ENCODE measurements around the gene KIR2DL1. TPM values are rescaled to one million over a fixed set of nuclear protein-coding genes. Genes with fewer than 3 reads are reported as not detected.
"Not testable (repeated sequence)": the region's sequence is repeated elsewhere in the genome, so short reads cannot be mapped to it uniquely, and the experiment has no call there.

The KIR2DL1 gene
- total and polyA plus RNA-seq, 2 donors (not counting 1 experiment from before 2014, with no cell fraction given): not detected

- H4K20me1 ChIP-seq (ENCODE audit: control insufficient read depth, extremely low read depth, insufficient read depth, low read length); H2AFZ ChIP-seq (ENCODE audit: low read length); H3K4me3 ChIP-seq (replicated peaks in 1 of 4; ENCODE audit: control extremely low read depth in 1 of 4, insufficient read depth in 1 of 4, low read depth in 3 of 4, low read length in 4 of 4); H3K27me3 ChIP-seq (ENCODE audit: control insufficient read depth, insufficient read depth, low read length); H3K4me2 ChIP-seq (ENCODE audit: extremely low read depth, insufficient read depth, low read length); H3K9ac ChIP-seq (ENCODE audit: insufficient read depth, low read length); DNase-seq (ENCODE audit: low read depth in 2 of 2); H3K36me3 ChIP-seq (ENCODE audit: control insufficient read depth, insufficient read depth, low read length); H3K4me1 ChIP-seq (ENCODE audit: control insufficient read depth, extremely low read depth, insufficient read depth, low read length); H3K27ac ChIP-seq (ENCODE audit: insufficient read depth, low read length); H3K79me2 ChIP-seq (ENCODE audit: control insufficient read depth, insufficient read depth, low read length); H3K9me3 ChIP-seq (ENCODE audit: control insufficient read depth, insufficient read depth, low read depth, low read length): not testable (repeated sequence)
Measured at GRCh38 chr19:54750276-54750675, 19.3 kb upstream of the KIR2DL1 start.

- H2AFZ ChIP-seq (ENCODE audit: low read length); H3K4me2 ChIP-seq (ENCODE audit: extremely low read depth, insufficient read depth, low read length); H3K9ac ChIP-seq (ENCODE audit: insufficient read depth, low read length); H3K36me3 ChIP-seq (ENCODE audit: control insufficient read depth, insufficient read depth, low read length); H3K79me2 ChIP-seq (ENCODE audit: control insufficient read depth, insufficient read depth, low read length); H3K4me3 ChIP-seq (replicated peaks in 1 of 4; ENCODE audit: control extremely low read depth in 1 of 4, insufficient read depth in 1 of 4, low read depth in 3 of 4, low read length in 4 of 4); H3K9me3 ChIP-seq (ENCODE audit: control insufficient read depth, insufficient read depth, low read depth, low read length); H3K27ac ChIP-seq (ENCODE audit: insufficient read depth, low read length); H4K20me1 ChIP-seq (ENCODE audit: control insufficient read depth, extremely low read depth, insufficient read depth, low read length); DNase-seq (ENCODE audit: low read depth in 2 of 2); H3K27me3 ChIP-seq (ENCODE audit: control insufficient read depth, insufficient read depth, low read length); H3K4me1 ChIP-seq (ENCODE audit: control insufficient read depth, extremely low read depth, insufficient read depth, low read length): not testable (repeated sequence)
Measured at GRCh38 chr19:54756204-54757110, 13.1 kb upstream of the KIR2DL1 start.

GRCh38 chr19:54758577-54758976 lies 11.0 kb upstream of the KIR2DL1 start:
- H3K27ac ChIP-seq (ENCODE audit: insufficient read depth, low read length); H3K79me2 ChIP-seq (ENCODE audit: control insufficient read depth, insufficient read depth, low read length); H3K4me3 ChIP-seq (replicated peaks in 1 of 4; ENCODE audit: control extremely low read depth in 1 of 4, insufficient read depth in 1 of 4, low read depth in 3 of 4, low read length in 4 of 4); DNase-seq (ENCODE audit: low read depth in 2 of 2); H3K27me3 ChIP-seq (ENCODE audit: control insufficient read depth, insufficient read depth, low read length); H3K4me2 ChIP-seq (ENCODE audit: extremely low read depth, insufficient read depth, low read length); H3K9me3 ChIP-seq (ENCODE audit: control insufficient read depth, insufficient read depth, low read depth, low read length); H2AFZ ChIP-seq (ENCODE audit: low read length); H4K20me1 ChIP-seq (ENCODE audit: control insufficient read depth, extremely low read depth, insufficient read depth, low read length); H3K9ac ChIP-seq (ENCODE audit: insufficient read depth, low read length); H3K4me1 ChIP-seq (ENCODE audit: control insufficient read depth, extremely low read depth, insufficient read depth, low read length); H3K36me3 ChIP-seq (ENCODE audit: control insufficient read depth, insufficient read depth, low read length): not testable (repeated sequence)

- H3K27me3 ChIP-seq (ENCODE audit: control insufficient read depth, insufficient read depth, low read length); H3K27ac ChIP-seq (ENCODE audit: insufficient read depth, low read length); H3K4me1 ChIP-seq (ENCODE audit: control insufficient read depth, extremely low read depth, insufficient read depth, low read length); H3K9ac ChIP-seq (ENCODE audit: insufficient read depth, low read length); H3K9me3 ChIP-seq (ENCODE audit: control insufficient read depth, insufficient read depth, low read depth, low read length); H2AFZ ChIP-seq (ENCODE audit: low read length); H3K36me3 ChIP-seq (ENCODE audit: control insufficient read depth, insufficient read depth, low read length); H4K20me1 ChIP-seq (ENCODE audit: control insufficient read depth, extremely low read depth, insufficient read depth, low read length); H3K79me2 ChIP-seq (ENCODE audit: control insufficient read depth, insufficient read depth, low read length); H3K4me2 ChIP-seq (ENCODE audit: extremely low read depth, insufficient read depth, low read length); DNase-seq (ENCODE audit: low read depth in 2 of 2); H3K4me3 ChIP-seq (replicated peaks in 1 of 4; ENCODE audit: control extremely low read depth in 1 of 4, insufficient read depth in 1 of 4, low read depth in 3 of 4, low read length in 4 of 4): not testable (repeated sequence)
Measured at GRCh38 chr19:54764219-54764618, 5.4 kb upstream of the KIR2DL1 start.

- H3K4me2 ChIP-seq (ENCODE audit: extremely low read depth, insufficient read depth, low read length); H3K79me2 ChIP-seq (ENCODE audit: control insufficient read depth, insufficient read depth, low read length); DNase-seq (ENCODE audit: low read depth in 2 of 2); H3K4me3 ChIP-seq (replicated peaks in 1 of 4; ENCODE audit: control extremely low read depth in 1 of 4, insufficient read depth in 1 of 4, low read depth in 3 of 4, low read length in 4 of 4); H3K27me3 ChIP-seq (ENCODE audit: control insufficient read depth, insufficient read depth, low read length); H3K9ac ChIP-seq (ENCODE audit: insufficient read depth, low read length); H3K36me3 ChIP-seq (ENCODE audit: control insufficient read depth, insufficient read depth, low read length); H3K9me3 ChIP-seq (ENCODE audit: control insufficient read depth, insufficient read depth, low read depth, low read length); H3K27ac ChIP-seq (ENCODE audit: insufficient read depth, low read length); H2AFZ ChIP-seq (ENCODE audit: low read length); H3K4me1 ChIP-seq (ENCODE audit: control insufficient read depth, extremely low read depth, insufficient read depth, low read length); H4K20me1 ChIP-seq (ENCODE audit: control insufficient read depth, extremely low read depth, insufficient read depth, low read length): not testable (repeated sequence)
Measured at GRCh38 chr19:54766464-54766863, 3.1 kb upstream of the KIR2DL1 start.

GRCh38 chr19:54770511-54770910 lies 918 bp downstream of the KIR2DL1 start:
- not testable (repeated sequence) for H3K36me3 ChIP-seq (ENCODE audit: control insufficient read depth, insufficient read depth, low read length); H4K20me1 ChIP-seq (ENCODE audit: control insufficient read depth, extremely low read depth, insufficient read depth, low read length); H3K4me3 ChIP-seq (replicated peaks in 1 of 4; ENCODE audit: control extremely low read depth in 1 of 4, insufficient read depth in 1 of 4, low read depth in 3 of 4, low read length in 4 of 4); H3K27ac ChIP-seq (ENCODE audit: insufficient read depth, low read length); DNase-seq (ENCODE audit: low read depth in 2 of 2); H3K9ac ChIP-seq (ENCODE audit: insufficient read depth, low read length); H2AFZ ChIP-seq (ENCODE audit: low read length); H3K4me1 ChIP-seq (ENCODE audit: control insufficient read depth, extremely low read depth, insufficient read depth, low read length); H3K4me2 ChIP-seq (ENCODE audit: extremely low read depth, insufficient read depth, low read length); H3K27me3 ChIP-seq (ENCODE audit: control insufficient read depth, insufficient read depth, low read length); H3K9me3 ChIP-seq (ENCODE audit: control insufficient read depth, insufficient read depth, low read depth, low read length); H3K79me2 ChIP-seq (ENCODE audit: control insufficient read depth, insufficient read depth, low read length)

All from fibroblast of lung (primary cell).